SU-DHL-6 (cell line): ENCODE results near the gene TENT5C.

ENCODE experiments used
- H2AFZ ChIP-seq: fragments of 200-600 bp; sonication (generic); 2 replicates; pipeline ENCODE4 v1.6.1; 2014; ENCODE audit warnings: low read depth, mild to moderate bottlenecking, moderate library complexity, mixed read lengths, antibody characterized with exemption, low read length; ENCODE audit not compliant: severe bottlenecking
- H3F3A ChIP-seq: fragments of 200-600 bp; shearing (Covaris generic); 2 replicates; pipeline ENCODE4 v1.6.0; 2016; ENCODE audit warnings: antibody characterized with exemption, mild to moderate bottlenecking; ENCODE audit not compliant: insufficient read depth
- H3K27ac ChIP-seq: fragments of 200-600 bp; sonication (generic); 2 replicates; pipeline ENCODE4 v1.5.1; 2016; ENCODE audit warnings: low read depth, mild to moderate bottlenecking, low read length, moderate library complexity, mixed read lengths
- H3K27me3 ChIP-seq: fragments of 200-600 bp; sonication (generic), shearing (Covaris generic); 2 replicates; pipeline ENCODE4 v1.6.0; 2014; ENCODE audit warnings: mild to moderate bottlenecking, low read length
- H3K36me3 ChIP-seq: fragments of 200-600 bp; sonication (generic); 2 replicates; pipeline ENCODE4 v1.6.1; 2014; ENCODE audit warnings: mild to moderate bottlenecking, low read length, mixed read lengths
- H3K4me2 ChIP-seq: fragments of 300-600, 200-600 bp; shearing (Covaris generic), sonication (generic); 2 replicates; pipeline ENCODE4 v1.6.0; 2014; ENCODE audit warnings: low read length, low read depth, mild to moderate bottlenecking; ENCODE audit not compliant: poor library complexity, severe bottlenecking
- H3K4me3 ChIP-seq: fragments of 200-600 bp; sonication (generic); 2 replicates; pipeline ENCODE4 v1.5.1; 2014; ENCODE audit warnings: antibody characterized with exemption, low read length, mild to moderate bottlenecking, mixed read lengths; ENCODE audit not compliant: insufficient read depth, poor library complexity, severe bottlenecking
- H3K79me2 ChIP-seq: fragments of 200-600 bp; sonication (generic); 2 replicates; pipeline ENCODE4 v1.6.1; 2014; ENCODE audit warnings: mild to moderate bottlenecking, low read length, moderate library complexity; ENCODE audit not compliant: insufficient read depth
- H3K9ac ChIP-seq: fragments of 200-600 bp; sonication (generic); 2 replicates; pipeline ENCODE4 v1.7.0; 2014; ENCODE audit warnings: mild to moderate bottlenecking, low read length
- H3K9me2 ChIP-seq: fragments of 200-600 bp; sonication (generic); replicated peaks from 2 replicates; pipeline ENCODE4 v1.6.1; 2014; ENCODE audit warnings: low read length; ENCODE audit not compliant: insufficient read depth
- H3K9me3 ChIP-seq: fragments of 200-600 bp; sonication (generic); 2 replicates; pipeline ENCODE4 v1.6.1; 2014; ENCODE audit warnings: low read length, mixed read lengths; ENCODE audit not compliant: insufficient read depth
- H4K20me1 ChIP-seq: fragments of 200-600 bp; sonication (generic); 2 replicates; pipeline ENCODE4 v1.6.1; 2014; ENCODE audit warnings: low read depth, mild to moderate bottlenecking, antibody characterized with exemption, low read length, moderate library complexity, mixed read lengths
- CTCF ChIP-seq: fragments of 200-600 bp; sonication (generic); IDR thresholded peaks from one replicate; pipeline ENCODE4 v1.5.1; 2017; ENCODE audit warnings: antibody characterized with exemption, mild to moderate bottlenecking, low read length, moderate library complexity; ENCODE audit not compliant: insufficient read depth, poor library complexity, severe bottlenecking
- EZH2phosphoT487 ChIP-seq: fragments of 200-600 bp; sonication (generic), shearing (Covaris generic); conservative IDR thresholded peaks from 2 replicates; pipeline ENCODE4 v1.6.1; 2018; ENCODE audit warnings: mild to moderate bottlenecking, antibody characterized with exemption, low read length, moderate library complexity, mixed read lengths

TENT5C gene

GRCh38 chr1:117578466-117578865 lies 27.4 kb upstream of the TENT5C start:
- no peaks in the 10 kb centered on the region for H4K20me1 ChIP-seq
- TF ChIP-seq EZH2phosphoT487, result no peak
- TF ChIP-seq CTCF, result no peak
- no peak overlapping the region for H3K4me3 ChIP-seq
- H3K9me2 ChIP-seq, result no peaks in the 10 kb centered on the region
- H3K79me2 ChIP-seq, result no peaks in the 10 kb centered on the region
- H3K27me3 ChIP-seq, result no peaks in the 10 kb centered on the region
- H3F3A ChIP-seq, result no peaks in the 10 kb centered on the region
- no peak overlapping the region for H3K4me2 ChIP-seq
- H3K27ac ChIP-seq, result no peak overlapping the region
- no peak overlapping the region for H2AFZ ChIP-seq
- H3K36me3 ChIP-seq, result no peaks in the 10 kb centered on the region
- no peak overlapping the region for H3K9ac ChIP-seq
- no peaks in the 10 kb centered on the region for H3K9me3 ChIP-seq

DNA sequence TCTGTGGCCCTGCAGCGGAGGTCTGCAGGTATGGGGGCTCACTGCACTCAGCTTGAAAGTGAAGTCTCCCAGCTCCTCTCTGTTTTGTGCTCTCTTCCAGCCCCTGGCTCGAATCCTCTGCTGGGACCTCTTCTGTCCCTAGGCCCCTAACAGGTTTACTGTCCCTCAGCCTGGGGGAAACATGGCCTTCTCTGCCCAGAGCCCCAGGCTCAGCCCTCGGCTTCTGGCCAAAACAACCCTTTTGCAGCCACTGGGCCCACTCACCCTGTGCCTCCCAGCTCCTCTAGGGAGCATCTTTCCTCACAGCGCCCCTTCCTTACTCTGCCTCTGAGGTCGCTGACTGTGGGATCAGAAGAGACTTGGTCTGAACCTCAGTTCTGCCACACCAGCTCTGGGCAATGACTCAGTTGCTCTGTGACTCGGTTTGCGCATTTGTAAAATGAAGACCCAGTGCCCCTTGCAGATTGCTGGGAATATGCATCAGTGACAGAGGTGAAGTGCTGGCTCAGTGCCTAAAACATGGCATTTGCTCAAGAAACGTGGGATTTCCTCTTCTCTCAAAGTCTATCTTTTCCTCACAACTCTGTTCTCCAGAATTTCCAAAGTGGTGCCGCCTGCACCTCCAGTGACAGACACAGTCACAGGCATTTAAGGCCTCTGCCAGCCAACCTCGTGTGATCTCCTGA lies 26.5 kb upstream of the TENT5C start:
- no peaks in the 10 kb centered on the region for H3F3A ChIP-seq
- H3K9ac ChIP-seq, result no peak overlapping the region
- no peak overlapping the region for H3K27ac ChIP-seq
- H3K9me2 ChIP-seq, result no peaks in the 10 kb centered on the region
- no peaks in the 10 kb centered on the region for H3K27me3 ChIP-seq
- H3K4me2 ChIP-seq, result no peak overlapping the region
- no peaks in the 10 kb centered on the region for H3K36me3 ChIP-seq
- TF ChIP-seq CTCF, result no peak
- no peak overlapping the region for H2AFZ ChIP-seq
- H3K4me3 ChIP-seq, result no peak overlapping the region
- no peaks in the 10 kb centered on the region for H3K9me3 ChIP-seq
- no peaks in the 10 kb centered on the region for H4K20me1 ChIP-seq
- no peaks in the 10 kb centered on the region for H3K79me2 ChIP-seq

DNA sequence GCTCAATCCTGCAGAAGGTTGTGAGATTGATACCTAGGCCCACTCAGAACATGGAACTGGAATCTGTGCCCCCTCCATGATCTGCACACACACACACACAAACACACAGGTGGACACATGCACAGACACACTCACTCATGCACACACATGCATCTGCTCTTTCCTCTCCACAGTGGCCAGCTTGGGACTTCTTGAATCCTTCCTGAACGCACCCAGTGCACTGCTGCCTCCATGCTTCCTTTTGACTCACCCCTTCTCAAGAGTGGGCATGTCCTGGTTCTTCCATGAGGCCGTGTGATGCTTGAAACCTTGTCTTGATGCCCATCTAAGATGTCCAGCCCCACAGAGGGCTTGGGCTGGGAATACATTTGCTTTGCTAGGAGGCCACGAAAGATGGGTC lies 25.4 kb upstream of the TENT5C start:
- no peak overlapping the region for H3K27ac ChIP-seq
- no peaks in the 10 kb centered on the region for H3K79me2 ChIP-seq
- H3K9ac ChIP-seq, result no peak overlapping the region
- no peaks in the 10 kb centered on the region for H3F3A ChIP-seq
- TF ChIP-seq EZH2phosphoT487, result no peak
- no peak for TF ChIP-seq CTCF
- no peaks in the 10 kb centered on the region for H3K27me3 ChIP-seq
- H3K4me2 ChIP-seq, result no peak overlapping the region
- H3K4me3 ChIP-seq, result no peak overlapping the region
- no peaks in the 10 kb centered on the region for H3K9me3 ChIP-seq
- H3K9me2 ChIP-seq, result no peaks in the 10 kb centered on the region
- no peak overlapping the region for H2AFZ ChIP-seq
- H3K36me3 ChIP-seq, result no peaks in the 10 kb centered on the region
- no peaks in the 10 kb centered on the region for H4K20me1 ChIP-seq
